Esophagus squamous epithelium (tissue), 5 donors: ENCODE data around the gene ZNF77. TPM values are rescaled to one million over a fixed set of nuclear protein-coding genes. Genes with fewer than 3 reads are reported as not detected.

Experiments
- DNase-seq: peaks from one replicate; lab custom pipeline; 2025; lab: John Stamatoyannopoulos, UW
- H3K27ac ChIP-seq, 4 donors: fragments of 200-600 bp; sonication (generic); one replicate each; pipeline ENCODE4 v1.5.1; 2016 to 2019; ENCODE audit warnings: mild to moderate bottlenecking in 1 of 4
- H3K27me3 ChIP-seq, 4 donors: fragments of 200-600 bp; sonication (generic); 1 replicate in 3 of 4; 2 replicates in 1 of 4; pipeline versions ENCODE4 v1.5.1 to v1.6.0; 2017 to 2021; ENCODE audit warnings: antibody characterized with exemption in 1 of 4
- H3K36me3 ChIP-seq, 3 donors: fragments of 200-600 bp; sonication (generic); one replicate each; pipeline ENCODE4 v1.5.1; 2016 to 2019
- H3K4me1 ChIP-seq, 3 donors: fragments of 200-600 bp; sonication (generic); one replicate each; pipeline ENCODE4 v1.5.1; 2017 to 2019
- H3K4me3 ChIP-seq, 4 donors: fragments of 200-600 bp; sonication (generic); 1 replicate in 3 of 4; 2 replicates in 1 of 4; pipeline ENCODE4 v1.5.1; 2016 to 2019; ENCODE audit warnings: mild to moderate bottlenecking in 2 of 4, moderate library complexity in 1 of 4
- H3K9me3 ChIP-seq, 3 donors: fragments of 200-600 bp; sonication (generic); one replicate each; pipeline ENCODE4 v1.5.1; 2016 to 2019
- POLR2A ChIP-seq, 4 donors: fragments of 450-650 bp; IDR thresholded peaks; one replicate each; pipeline ENCODE4 v1.6.1; 2017; ENCODE audit warnings: antibody characterized with exemption in 4 of 4, mild to moderate bottlenecking in 4 of 4, moderate library complexity in 3 of 4
- WGBS, 2 donors: methylation state at CpG; one replicate each; pipeline ENCODE4 v1.1.5; 2018; 5-methylcytosine and 5-hydroxymethylcytosine counted together
- intact Hi-C: fragments of 100-400 bp; cut with DNase I; formaldehyde crosslinking; loops from one replicate; pipeline ENCODE4 v1.15.0; 2022
- total RNA-seq, 4 donors: library from RNA; depleted of rRNA; stranded (reverse); fragments of >200 nt; gene quantifications; one replicate each; pipeline ENCODE4 v1.1.0, GENCODE V29; 2016
- TF ChIP-seq, protein P1 (sequence below), 6 experiments: fragments of 450-650 bp in 4 of 6; fragments of 200-600 bp in 2 of 6; sonication (generic) in 2 of 6; IDR thresholded peaks; one replicate each; pipeline ENCODE4 v1.5.1; 2016 to 2019; ENCODE audit warnings: antibody characterized with exemption in 6 of 6, mild to moderate bottlenecking in 4 of 6, moderate library complexity in 4 of 6
- donor health status: DM: yes; HTN: yes; CAD: no.

Gene ZNF77
- total RNA-seq, 4 donors from 2014 or later, result 3.1 to 5.9 (median 4.5) TPM

DNA sequence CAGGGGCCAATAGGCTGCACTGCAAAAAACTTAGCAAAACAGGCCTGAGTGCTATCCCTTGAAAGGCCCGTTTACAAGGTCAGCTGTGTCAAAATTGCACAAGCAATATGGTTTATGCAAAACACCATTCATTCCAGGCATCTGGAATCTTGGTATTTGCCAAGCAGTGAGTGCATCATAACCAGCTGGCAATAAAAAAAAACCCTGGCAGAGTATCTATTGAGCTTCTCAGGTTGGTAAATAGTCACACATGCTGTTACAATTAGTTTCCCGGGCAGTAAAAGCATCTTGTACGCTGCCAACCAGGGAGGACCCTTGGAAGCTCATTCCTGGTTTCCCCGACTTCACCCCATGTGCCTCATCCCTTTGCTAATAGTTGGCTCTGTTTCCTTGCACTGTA, 21.3 kb downstream of the ZNF77 start:
- no peak overlapping the region for H3K4me3 ChIP-seq
- H3K4me1 ChIP-seq, result peaks cover 0 to 19% (median 4%) of the 10 kb centered on the region in 3 donors
- no peak for TF ChIP-seq POLR2A (IDR thresholded peaks at IDR 0.05)
- TF ChIP-seq, protein P1, sequence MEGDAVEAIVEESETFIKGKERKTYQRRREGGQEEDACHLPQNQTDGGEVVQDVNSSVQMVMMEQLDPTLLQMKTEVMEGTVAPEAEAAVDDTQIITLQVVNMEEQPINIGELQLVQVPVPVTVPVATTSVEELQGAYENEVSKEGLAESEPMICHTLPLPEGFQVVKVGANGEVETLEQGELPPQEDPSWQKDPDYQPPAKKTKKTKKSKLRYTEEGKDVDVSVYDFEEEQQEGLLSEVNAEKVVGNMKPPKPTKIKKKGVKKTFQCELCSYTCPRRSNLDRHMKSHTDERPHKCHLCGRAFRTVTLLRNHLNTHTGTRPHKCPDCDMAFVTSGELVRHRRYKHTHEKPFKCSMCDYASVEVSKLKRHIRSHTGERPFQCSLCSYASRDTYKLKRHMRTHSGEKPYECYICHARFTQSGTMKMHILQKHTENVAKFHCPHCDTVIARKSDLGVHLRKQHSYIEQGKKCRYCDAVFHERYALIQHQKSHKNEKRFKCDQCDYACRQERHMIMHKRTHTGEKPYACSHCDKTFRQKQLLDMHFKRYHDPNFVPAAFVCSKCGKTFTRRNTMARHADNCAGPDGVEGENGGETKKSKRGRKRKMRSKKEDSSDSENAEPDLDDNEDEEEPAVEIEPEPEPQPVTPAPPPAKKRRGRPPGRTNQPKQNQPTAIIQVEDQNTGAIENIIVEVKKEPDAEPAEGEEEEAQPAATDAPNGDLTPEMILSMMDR (IDR thresholded peaks at IDR 0.05), result no peak
- WGBS, 2 donors, result 25 to 29% methylated on average over 4 of the region's 4 CpGs
- intact Hi-C loops, result no loop called here
- peaks cover 0 to 4% (median 0%) of the 10 kb centered on the region in 3 donors for H3K9me3 ChIP-seq
- H3K27ac ChIP-seq, result peak overlapping the region in 3 of 4 donors; percentile 32 to 66 (median 35)
- DNase-seq, result no peak
- H3K27me3 ChIP-seq, result no peaks in the 10 kb centered on the region
- H3K36me3 ChIP-seq, result peaks cover 0 to 30% (median 0%) of the 10 kb centered on the region in 3 donors

DNA sequence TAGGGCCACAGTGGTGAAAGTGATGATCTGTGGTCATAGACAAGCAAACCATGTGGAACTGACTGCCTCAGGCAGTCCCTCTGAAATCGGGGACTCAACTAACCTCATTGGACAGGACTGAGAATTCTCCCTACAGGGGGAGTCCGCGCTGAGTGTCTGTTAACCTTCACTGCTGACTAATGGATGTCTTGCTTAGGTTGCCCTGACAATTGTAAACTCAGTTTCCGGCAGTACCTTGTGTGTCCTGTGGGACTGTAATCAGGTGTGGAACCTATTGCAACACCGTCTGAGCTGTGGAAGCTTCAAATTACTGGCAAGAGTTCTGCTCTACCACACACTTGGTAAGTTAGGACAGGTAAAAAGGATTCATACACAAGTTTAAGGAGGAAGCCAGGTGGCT, 21.8 kb downstream of the ZNF77 start:
- no peak for DNase-seq
- Histone ChIP-seq H3K27me3 (no peaks in the 10 kb centered on the region), H3K4me1 (peaks cover 0 to 19% (median 4%) of the 10 kb centered on the region in 3 donors), H3K27ac (peak overlapping the region in 3 of 4 donors; percentile 32 to 66 (median 35)), H3K9me3 (peaks cover 0 to 8% (median 1%) of the 10 kb centered on the region in 3 donors), H3K36me3 (peaks cover 3 to 35% (median 5%) of the 10 kb centered on the region in 3 donors), H3K4me3 (no peak overlapping the region)
- intact Hi-C loops, result no loop called here
- TF ChIP-seq, protein P1 (IDR thresholded peaks at IDR 0.05), result peak in 4 of 6 experiments; percentile 8 to 54 (median 26)
- no peak for TF ChIP-seq POLR2A (IDR thresholded peaks at IDR 0.05)
- WGBS, 2 donors, result 27 to 33% methylated on average over 5 of the region's 5 CpGs

DNA sequence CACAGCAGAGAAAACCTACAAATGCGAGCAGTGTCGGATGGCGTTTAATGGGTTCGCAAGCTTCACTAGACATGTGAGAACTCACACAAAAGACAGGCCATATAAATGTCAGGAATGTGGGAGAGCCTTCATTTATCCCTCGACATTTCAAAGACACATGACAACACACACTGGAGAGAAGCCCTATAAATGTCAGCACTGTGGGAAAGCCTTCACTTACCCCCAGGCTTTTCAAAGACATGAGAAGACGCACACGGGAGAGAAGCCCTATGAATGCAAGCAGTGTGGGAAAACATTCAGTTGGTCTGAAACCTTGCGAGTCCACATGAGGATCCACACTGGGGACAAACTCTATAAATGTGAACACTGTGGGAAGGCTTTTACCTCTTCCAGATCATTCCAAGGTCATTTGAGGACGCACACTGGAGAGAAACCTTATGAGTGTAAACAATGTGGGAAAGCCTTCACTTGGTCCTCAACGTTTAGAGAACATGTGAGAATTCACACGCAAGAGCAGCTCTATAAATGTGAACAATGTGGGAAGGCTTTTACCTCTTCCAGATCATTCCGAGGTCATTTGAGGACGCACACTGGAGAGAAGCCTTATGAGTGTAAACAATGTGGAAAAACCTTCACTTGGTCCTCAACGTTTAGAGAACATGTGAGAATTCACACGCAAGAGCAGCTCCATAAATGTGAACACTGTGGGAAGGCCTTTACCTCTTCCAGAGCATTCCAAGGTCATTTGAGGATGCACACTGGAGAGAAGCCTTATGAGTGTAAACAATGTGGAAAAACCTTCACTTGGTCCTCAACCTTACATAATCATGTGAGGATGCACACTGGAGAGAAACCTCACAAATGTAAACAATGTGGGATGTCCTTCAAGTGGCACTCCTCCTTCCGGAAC, 27.2 kb downstream of the ZNF77 start:
- TF ChIP-seq, protein P1 (IDR thresholded peaks at IDR 0.05), result no peak
- no peak for TF ChIP-seq POLR2A (IDR thresholded peaks at IDR 0.05)
- peaks cover 0 to 2% (median 0%) of the 10 kb centered on the region in 3 donors for H3K4me1 ChIP-seq
- H3K4me3 ChIP-seq, result no peak overlapping the region
- no peak overlapping the region for H3K27ac ChIP-seq
- peaks cover 0 to 25% (median 13%) of the 10 kb centered on the region in 3 donors for H3K9me3 ChIP-seq
- no peaks in the 10 kb centered on the region for H3K27me3 ChIP-seq
- peaks cover 17 to 81% (median 25%) of the 10 kb centered on the region in 3 donors for H3K36me3 ChIP-seq
- intact Hi-C loops, result no loop called here
- no peak for DNase-seq
- WGBS, 2 donors, result 91 to 92% methylated on average over 16 of the region's 16 CpGs

DNA sequence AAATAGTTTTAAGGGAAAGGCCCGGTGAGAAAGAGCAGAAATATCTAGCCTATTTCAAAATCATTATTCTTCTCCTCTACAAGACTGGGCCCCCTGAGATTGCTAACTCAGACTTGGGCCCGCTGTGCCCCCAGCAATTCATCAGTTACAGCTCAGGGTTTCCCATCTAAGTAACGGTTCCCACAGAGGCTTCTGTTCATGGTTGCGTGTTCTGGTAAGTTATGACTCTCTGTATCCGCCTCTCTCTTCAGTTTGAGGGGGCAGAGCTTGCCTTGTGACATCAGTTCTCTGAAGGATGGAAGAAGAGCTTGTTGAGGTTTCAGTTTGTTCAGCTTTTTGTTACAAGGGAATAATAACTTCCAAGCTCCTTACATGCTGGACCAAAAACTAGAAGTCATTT, 32.5 kb downstream of the ZNF77 start:
- H3K36me3 ChIP-seq, result peaks cover 5 to 53% (median 15%) of the 10 kb centered on the region in 3 donors
- H3K9me3 ChIP-seq, result peaks cover 0 to 17% (median 5%) of the 10 kb centered on the region in 3 donors
- H3K27me3 ChIP-seq, result no peaks in the 10 kb centered on the region
- no peak overlapping the region for H3K4me3 ChIP-seq
- 83 to 96% methylated on average over 5 of the region's 5 CpGs for WGBS, 2 donors
- no peak for DNase-seq
- intact Hi-C loops, result no loop called here
- peaks cover 0 to 29% (median 8%) of the 10 kb centered on the region in 3 donors for H3K4me1 ChIP-seq
- TF ChIP-seq POLR2A (IDR thresholded peaks at IDR 0.05), result no peak
- TF ChIP-seq, protein P1 (IDR thresholded peaks at IDR 0.05), result no peak
- no peak overlapping the region for H3K27ac ChIP-seq
